Measurements from ENCODE around the gene TBX6. TPM values are rescaled to one million over a fixed set of nuclear protein-coding genes. Genes with fewer than 3 reads are reported as not detected.

TBX6 gene
- total and polyA plus RNA-seq, 10 of the 15 experiments (the other 5 are each of a cell fraction or from before 2014, with no cell fraction given), result 0.08 to 0.90 (median 0.31) TPM; not detected in 2

DNA sequence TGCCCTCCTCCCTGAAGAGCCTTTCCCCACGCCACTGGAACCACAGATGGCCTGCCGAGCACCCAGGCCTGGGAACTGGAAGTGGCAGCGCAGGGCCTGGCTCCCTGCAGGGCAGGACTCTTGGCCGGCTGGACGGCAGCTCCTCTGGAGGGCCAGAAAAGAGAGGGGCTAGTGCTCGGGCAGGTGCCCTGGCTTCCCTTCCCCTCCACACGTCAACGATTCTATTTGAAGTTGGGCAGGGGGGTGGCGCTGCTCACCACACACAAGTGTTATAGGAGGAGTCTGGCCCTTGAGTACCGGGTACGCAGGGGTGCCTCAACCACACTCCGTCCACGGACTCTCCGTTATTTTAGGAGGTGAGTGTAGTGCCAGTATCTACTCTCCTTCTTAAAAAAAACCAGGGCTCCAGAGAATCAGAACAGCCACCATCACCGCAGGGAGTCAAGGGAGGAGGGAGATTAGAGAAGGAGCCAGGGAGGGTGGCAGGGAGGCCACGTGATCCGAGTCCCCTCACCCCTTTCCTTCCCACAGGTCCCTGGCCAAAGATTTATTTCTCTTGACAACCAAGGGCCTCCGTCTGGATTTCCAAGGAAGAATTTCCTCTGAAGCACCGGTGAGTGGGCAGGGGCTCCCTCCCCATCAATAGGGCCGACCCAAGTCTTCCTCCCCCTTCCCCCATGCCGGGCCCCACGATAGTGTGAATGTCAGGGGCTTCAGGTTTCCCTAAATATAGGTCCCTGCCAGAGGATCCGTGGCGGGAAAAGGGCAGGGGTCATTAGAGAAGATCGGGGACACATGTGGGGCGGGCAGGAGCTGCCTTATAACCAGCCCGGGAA is 27.6 kb downstream of the TBX6 start (continued):
- TF ChIP-seq, protein P1, sequence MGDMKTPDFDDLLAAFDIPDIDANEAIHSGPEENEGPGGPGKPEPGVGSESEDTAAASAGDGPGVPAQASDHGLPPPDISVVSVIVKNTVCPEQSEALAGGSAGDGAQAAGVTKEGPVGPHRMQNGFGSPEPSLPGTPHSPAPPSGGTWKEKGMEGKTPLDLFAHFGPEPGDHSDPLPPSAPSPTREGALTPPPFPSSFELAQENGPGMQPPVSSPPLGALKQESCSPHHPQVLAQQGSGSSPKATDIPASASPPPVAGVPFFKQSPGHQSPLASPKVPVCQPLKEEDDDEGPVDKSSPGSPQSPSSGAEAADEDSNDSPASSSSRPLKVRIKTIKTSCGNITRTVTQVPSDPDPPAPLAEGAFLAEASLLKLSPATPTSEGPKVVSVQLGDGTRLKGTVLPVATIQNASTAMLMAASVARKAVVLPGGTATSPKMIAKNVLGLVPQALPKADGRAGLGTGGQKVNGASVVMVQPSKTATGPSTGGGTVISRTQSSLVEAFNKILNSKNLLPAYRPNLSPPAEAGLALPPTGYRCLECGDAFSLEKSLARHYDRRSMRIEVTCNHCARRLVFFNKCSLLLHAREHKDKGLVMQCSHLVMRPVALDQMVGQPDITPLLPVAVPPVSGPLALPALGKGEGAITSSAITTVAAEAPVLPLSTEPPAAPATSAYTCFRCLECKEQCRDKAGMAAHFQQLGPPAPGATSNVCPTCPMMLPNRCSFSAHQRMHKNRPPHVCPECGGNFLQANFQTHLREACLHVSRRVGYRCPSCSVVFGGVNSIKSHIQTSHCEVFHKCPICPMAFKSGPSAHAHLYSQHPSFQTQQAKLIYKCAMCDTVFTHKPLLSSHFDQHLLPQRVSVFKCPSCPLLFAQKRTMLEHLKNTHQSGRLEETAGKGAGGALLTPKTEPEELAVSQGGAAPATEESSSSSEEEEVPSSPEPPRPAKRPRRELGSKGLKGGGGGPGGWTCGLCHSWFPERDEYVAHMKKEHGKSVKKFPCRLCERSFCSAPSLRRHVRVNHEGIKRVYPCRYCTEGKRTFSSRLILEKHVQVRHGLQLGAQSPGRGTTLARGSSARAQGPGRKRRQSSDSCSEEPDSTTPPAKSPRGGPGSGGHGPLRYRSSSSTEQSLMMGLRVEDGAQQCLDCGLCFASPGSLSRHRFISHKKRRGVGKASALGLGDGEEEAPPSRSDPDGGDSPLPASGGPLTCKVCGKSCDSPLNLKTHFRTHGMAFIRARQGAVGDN (IDR thresholded peaks at IDR 0.05), result peak; percentile 77; the same call in 1 of the 2 replicates
- TF ChIP-seq TBL1XR1 (IDR thresholded peaks at IDR 0.05; ENCODE audit: low read depth, low read length) (no peak), ZNF622 (IDR thresholded peaks at IDR 0.05) (no peak), JUND (IDR thresholded peaks at IDR 0.05; ENCODE audit: low read depth, low read length) (no peak), ZSCAN29 (IDR thresholded peaks at IDR 0.05) (no peak), EGR1 (IDR thresholded peaks at IDR 0.05; ENCODE audit: borderline replicate concordance in 1 of 2, low read depth in 2 of 2, low read length in 2 of 2) (no peak), FOXM1 (IDR thresholded peaks at IDR 0.05; ENCODE audit: low read depth, low read length) (no peak), SMARCA5 (IDR thresholded peaks at IDR 0.05) (peak; percentile 43; the same call in 1 of the 2 replicates), SIN3A (IDR thresholded peaks at IDR 0.05; ENCODE audit: low read depth, low read length) (no peak), NR2F1 (conservative IDR thresholded peaks at IDR 0.05) (no peak), CHD2 (IDR thresholded peaks at IDR 0.05; ENCODE audit: borderline replicate concordance, low read depth, low read length) (0 out of 2 replicates have a peak, but pooled peaks have one; percentile 32), ZNF274 (IDR thresholded peaks at IDR 0.05; ENCODE audit: insufficient read depth, insufficient read length) (no peak), PRDM15 (CRISPR knock-in tag; IDR thresholded peaks at IDR 0.05) (no peak), EED (IDR thresholded peaks at IDR 0.05; ENCODE audit: low read depth) (no peak), TCF7 (IDR thresholded peaks at IDR 0.05; ENCODE audit: borderline replicate concordance) (no peak), ZBTB11 (CRISPR knock-in tag; IDR thresholded peaks at IDR 0.05) (no peak), EP300 (IDR thresholded peaks at IDR 0.05; ENCODE audit: borderline replicate concordance in 1 of 2, control insufficient read depth in 1 of 2, low read depth in 2 of 2, low read length in 2 of 2) (no peak), NR2C2 (IDR thresholded peaks at IDR 0.05; ENCODE audit: borderline replicate concordance, control insufficient read depth, insufficient read length, low read depth) (no peak), YBX1 (IDR thresholded peaks at IDR 0.05) (no peak)

Data from GM12878 (cell line).